ENCODE measurements around the gene RNF40.
A peak's percentile ranks its signal among the peaks of the same experiment; 100 is the strongest.

Gene RNF40

GRCh38 chr16:30722443-30722842 lies 39.7 kb upstream of the RNF40 start:
- DNase-seq (no peak), ATAC-seq (ENCODE audit: insufficient read depth, low read depth) (peak; percentile 27; the same call in 2 of the 3 replicates)
- no peak overlapping the region for H2AFZ ChIP-seq (ENCODE audit: low read depth, low read length)
- peaks cover 71% of the 10 kb centered on the region for H3K79me2 ChIP-seq (ENCODE audit: insufficient read depth, low read length)
- no peak overlapping the region for H3K4me2 ChIP-seq (ENCODE audit: insufficient read depth, low read length)
- no peak overlapping the region for H3K4me3 ChIP-seq (ENCODE audit: low read depth in 1 of 2, low read length in 2 of 2)
- no peaks in the 10 kb centered on the region for H3K27me3 ChIP-seq (ENCODE audit: insufficient read depth, low read length, poor library complexity)
- H3K27ac ChIP-seq (ENCODE audit: low read length), result no peak overlapping the region
- no peaks in the 10 kb centered on the region for H3K4me1 ChIP-seq (ENCODE audit: insufficient read depth, low read length)
- no peaks in the 10 kb centered on the region for H3K9me3 ChIP-seq (ENCODE audit: insufficient read depth, low read length, severe bottlenecking)
- TF ChIP-seq CTCF (IDR thresholded peaks at IDR 0.05; ENCODE audit: borderline replicate concordance, extremely low read depth, low read length, poor library complexity, severe bottlenecking), result peak; percentile 34
- TF ChIP-seq EZH2 (IDR thresholded peaks at IDR 0.05; ENCODE audit: borderline replicate concordance, low read depth, low read length, severe bottlenecking), result no peak
- no peak overlapping the region for H3K9ac ChIP-seq (ENCODE audit: low read depth, low read length)
- peaks cover 95% of the 10 kb centered on the region for H3K36me3 ChIP-seq (ENCODE audit: insufficient read depth, low read length)
- H4K20me1 ChIP-seq (ENCODE audit: insufficient read depth, low read length), result peaks cover 60% of the 10 kb centered on the region

- DNase-seq (no peak), ATAC-seq (ENCODE audit: insufficient read depth, low read depth) (no peak)
- Histone ChIP-seq H3K79me2 (ENCODE audit: insufficient read depth, low read length) (peaks cover 66% of the 10 kb centered on the region), H3K27me3 (ENCODE audit: insufficient read depth, low read length, poor library complexity) (no peaks in the 10 kb centered on the region), H3K4me1 (ENCODE audit: insufficient read depth, low read length) (no peaks in the 10 kb centered on the region), H3K4me3 (ENCODE audit: low read depth in 1 of 2, low read length in 2 of 2) (no peak overlapping the region), H3K36me3 (ENCODE audit: insufficient read depth, low read length) (peaks cover 94% of the 10 kb centered on the region), H3K4me2 (ENCODE audit: insufficient read depth, low read length) (no peak overlapping the region), H3K9me3 (ENCODE audit: insufficient read depth, low read length, severe bottlenecking) (no peaks in the 10 kb centered on the region), H4K20me1 (ENCODE audit: insufficient read depth, low read length) (peaks cover 59% of the 10 kb centered on the region), H3K9ac (ENCODE audit: low read depth, low read length) (no peak overlapping the region), H3K27ac (ENCODE audit: low read length) (no peak overlapping the region), H2AFZ (ENCODE audit: low read depth, low read length) (no peak overlapping the region)
- TF ChIP-seq CTCF (IDR thresholded peaks at IDR 0.05; ENCODE audit: borderline replicate concordance, extremely low read depth, low read length, poor library complexity, severe bottlenecking), result no peak
- no peak for TF ChIP-seq EZH2 (IDR thresholded peaks at IDR 0.05; ENCODE audit: borderline replicate concordance, low read depth, low read length, severe bottlenecking)
These were observed 39.2 kb upstream of the RNF40 start for GRCh38 chr16:30722916-30723315.

GRCh38 chr16:30723725-30724355 lies 38.3 kb upstream of the RNF40 start:
- no peak overlapping the region for H3K4me3 ChIP-seq (ENCODE audit: low read depth in 1 of 2, low read length in 2 of 2)
- no peaks in the 10 kb centered on the region for H3K27me3 ChIP-seq (ENCODE audit: insufficient read depth, low read length, poor library complexity)
- H4K20me1 ChIP-seq (ENCODE audit: insufficient read depth, low read length), result peaks cover 59% of the 10 kb centered on the region
- H3K9me3 ChIP-seq (ENCODE audit: insufficient read depth, low read length, severe bottlenecking), result no peaks in the 10 kb centered on the region
- ATAC-seq (ENCODE audit: insufficient read depth, low read depth), result no peak
- TF ChIP-seq CTCF (IDR thresholded peaks at IDR 0.05; ENCODE audit: borderline replicate concordance, extremely low read depth, low read length, poor library complexity, severe bottlenecking) (no peak), EZH2 (IDR thresholded peaks at IDR 0.05; ENCODE audit: borderline replicate concordance, low read depth, low read length, severe bottlenecking) (no peak)
- no peak overlapping the region for H2AFZ ChIP-seq (ENCODE audit: low read depth, low read length)
- no peak overlapping the region for H3K9ac ChIP-seq (ENCODE audit: low read depth, low read length)
- peaks cover 66% of the 10 kb centered on the region for H3K79me2 ChIP-seq (ENCODE audit: insufficient read depth, low read length)
- no peak for DNase-seq
- H3K4me2 ChIP-seq (ENCODE audit: insufficient read depth, low read length), result no peak overlapping the region
- no peak overlapping the region for H3K27ac ChIP-seq (ENCODE audit: low read length)
- H3K36me3 ChIP-seq (ENCODE audit: insufficient read depth, low read length), result peaks cover 96% of the 10 kb centered on the region
- H3K4me1 ChIP-seq (ENCODE audit: insufficient read depth, low read length), result no peaks in the 10 kb centered on the region
